GM18499 (cell line): ENCODE results near the gene BIN1.

Source experiments
- ATAC-seq: cut with Tn5 transposase; IDR thresholded peaks from one replicate; pipeline ENCODE4 v1.9.1; 2021; ENCODE audit warnings: moderate number of reproducible peaks; ENCODE audit not compliant: insufficient read depth, unreplicated experiment

The BIN1 gene, protein sequence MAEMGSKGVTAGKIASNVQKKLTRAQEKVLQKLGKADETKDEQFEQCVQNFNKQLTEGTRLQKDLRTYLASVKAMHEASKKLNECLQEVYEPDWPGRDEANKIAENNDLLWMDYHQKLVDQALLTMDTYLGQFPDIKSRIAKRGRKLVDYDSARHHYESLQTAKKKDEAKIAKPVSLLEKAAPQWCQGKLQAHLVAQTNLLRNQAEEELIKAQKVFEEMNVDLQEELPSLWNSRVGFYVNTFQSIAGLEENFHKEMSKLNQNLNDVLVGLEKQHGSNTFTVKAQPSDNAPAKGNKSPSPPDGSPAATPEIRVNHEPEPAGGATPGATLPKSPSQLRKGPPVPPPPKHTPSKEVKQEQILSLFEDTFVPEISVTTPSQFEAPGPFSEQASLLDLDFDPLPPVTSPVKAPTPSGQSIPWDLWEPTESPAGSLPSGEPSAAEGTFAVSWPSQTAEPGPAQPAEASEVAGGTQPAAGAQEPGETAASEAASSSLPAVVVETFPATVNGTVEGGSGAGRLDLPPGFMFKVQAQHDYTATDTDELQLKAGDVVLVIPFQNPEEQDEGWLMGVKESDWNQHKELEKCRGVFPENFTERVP

DNA sequence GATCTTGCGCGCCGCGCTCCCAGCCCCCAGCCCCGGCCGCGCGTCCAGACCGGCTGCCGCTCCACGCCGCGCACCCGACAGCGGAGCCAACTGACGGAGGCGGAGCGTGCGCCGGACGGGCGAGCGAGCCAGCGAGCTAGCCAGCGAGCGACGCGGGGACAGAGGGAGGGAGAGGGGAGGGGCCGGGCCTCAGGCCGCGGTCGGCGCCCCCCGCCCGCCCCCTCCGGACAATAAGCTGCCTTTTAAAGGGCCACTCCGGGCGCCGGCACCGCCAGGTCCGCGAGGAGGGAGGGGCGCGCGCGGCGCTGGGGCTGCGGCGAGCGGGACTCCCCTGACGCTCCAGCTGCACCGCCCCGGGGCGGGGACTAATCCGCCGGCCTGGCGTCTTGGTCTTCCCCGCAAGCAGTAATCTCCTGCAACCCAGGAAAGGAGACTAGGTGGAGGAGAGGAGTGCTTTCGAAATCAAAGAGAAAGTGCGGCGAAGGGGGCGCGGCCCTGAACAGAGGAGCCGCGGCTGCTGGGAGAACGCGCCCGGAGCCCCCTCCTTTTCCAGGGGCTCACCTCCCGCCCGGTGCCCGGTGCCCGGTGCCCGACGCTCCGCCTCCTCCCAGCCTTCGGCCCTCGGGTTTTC is at the start of gene BIN1:
Gene BIN1, minus strand, starts transcription at position 164 of the 631 bp plus-strand sequence. CDS start 211 bp downstream, outside the sequence.
- ATAC-seq: peak; percentile 58

DNA sequence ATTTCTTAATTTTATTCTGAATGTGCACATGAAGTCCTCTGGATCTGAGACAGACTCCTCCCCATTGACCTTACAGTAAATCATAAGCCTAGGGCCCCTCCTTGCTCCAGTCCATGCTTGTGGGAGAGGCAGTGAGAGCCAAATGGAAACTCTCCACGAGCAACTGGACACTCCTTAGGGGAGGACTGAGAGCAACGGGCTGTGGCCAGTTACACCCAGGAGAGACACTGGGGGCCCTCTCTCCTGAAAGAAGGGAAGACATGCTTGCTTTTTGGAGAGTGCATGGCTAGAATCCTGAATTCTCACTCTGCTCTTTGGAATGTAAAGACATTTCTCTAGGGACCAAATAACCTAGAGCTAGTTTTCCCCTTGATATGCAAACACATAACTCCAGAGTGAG is 49.0 kb upstream of the BIN1 start:
- ATAC-seq: no peak

DNA sequence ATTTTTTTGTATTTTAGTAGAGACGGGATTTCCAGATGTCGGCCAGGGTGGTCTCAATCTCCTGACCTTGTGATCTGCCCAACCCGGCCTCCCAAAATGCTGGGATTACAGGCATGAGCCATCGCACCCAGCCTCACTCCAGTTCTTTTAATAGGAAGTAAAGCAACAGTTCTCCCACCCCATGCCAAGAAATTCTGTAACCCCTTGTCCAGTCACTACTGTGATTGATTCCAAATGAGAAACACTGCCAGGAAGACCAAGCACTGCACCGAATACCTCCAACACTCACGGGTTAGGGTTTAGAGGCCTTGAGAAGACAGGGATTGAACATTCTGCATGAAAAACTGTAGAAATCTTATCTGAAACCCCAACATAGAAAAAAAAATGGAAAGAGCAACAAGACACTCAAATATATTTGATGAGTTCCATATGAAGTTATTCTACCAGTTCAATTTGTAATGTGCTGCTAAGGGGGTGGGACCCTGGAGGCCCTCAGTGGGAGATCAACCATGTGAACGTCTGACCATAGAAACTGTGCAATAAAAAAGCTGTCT is 48.2 kb upstream of the BIN1 start:
- ATAC-seq: no peak

DNA sequence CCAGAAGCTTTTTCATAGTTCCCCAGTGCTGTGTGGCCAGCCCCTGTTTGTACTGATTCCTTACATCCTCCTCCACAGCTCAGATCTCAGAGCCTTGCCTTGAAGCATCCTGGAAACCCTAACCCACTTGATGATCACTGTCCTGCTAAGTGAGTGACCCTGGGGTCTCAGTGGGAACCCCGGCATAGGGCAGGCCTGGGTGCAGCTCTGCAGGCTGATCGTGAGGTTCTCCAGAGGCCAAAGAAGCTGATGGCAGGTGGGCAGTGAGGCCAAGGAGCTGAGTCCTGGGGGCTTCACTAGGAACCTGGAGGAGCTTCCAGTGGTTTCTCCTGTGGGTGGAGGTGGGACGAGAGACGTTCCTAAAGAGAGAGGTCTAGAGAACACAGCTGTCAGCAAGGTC is 47.4 kb upstream of the BIN1 start:
- no peak for ATAC-seq

DNA sequence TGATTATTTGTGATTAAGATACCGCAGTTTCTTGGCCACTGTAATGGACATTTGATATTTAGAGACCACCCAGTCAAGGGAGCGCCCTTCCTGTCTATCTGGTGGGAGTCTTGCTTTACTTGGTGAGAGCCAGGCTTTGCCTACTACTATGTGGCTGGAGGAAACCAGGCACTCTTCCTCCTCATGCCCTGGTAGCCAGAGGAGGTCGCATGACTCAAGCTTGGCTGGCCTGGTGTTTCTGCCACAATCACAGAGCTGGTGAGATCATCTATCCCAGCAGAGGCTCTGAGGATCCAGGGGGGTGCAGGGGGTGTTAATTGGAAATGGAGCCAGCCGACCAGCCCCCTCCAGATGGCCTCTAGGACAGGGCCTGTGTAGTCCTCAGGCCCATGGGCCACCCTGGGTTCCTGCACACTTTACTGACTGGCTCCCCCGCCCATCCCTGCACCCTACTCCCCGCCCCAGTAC is 46.8 kb upstream of the BIN1 start:
- no peak for ATAC-seq

DNA sequence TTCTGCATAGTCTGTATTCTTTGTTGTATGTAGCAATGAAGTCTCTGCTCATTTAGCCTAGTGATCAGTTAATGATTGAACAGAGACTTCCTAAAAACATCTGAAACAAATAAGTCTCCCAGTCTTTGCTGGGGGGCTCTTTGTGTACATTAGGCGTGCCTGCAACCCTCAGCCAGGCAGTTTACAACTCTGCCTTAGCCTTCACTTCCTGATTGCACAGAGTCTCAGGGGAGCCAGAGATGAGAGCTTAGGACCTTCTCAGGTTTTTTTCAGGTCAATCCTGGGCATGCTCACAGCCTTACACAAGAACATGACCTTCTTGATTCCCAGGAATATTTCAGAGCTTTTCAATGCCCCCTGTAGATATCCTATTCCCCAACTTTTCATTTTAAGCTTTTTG is 44.0 kb upstream of the BIN1 start:
- ATAC-seq: no peak

DNA sequence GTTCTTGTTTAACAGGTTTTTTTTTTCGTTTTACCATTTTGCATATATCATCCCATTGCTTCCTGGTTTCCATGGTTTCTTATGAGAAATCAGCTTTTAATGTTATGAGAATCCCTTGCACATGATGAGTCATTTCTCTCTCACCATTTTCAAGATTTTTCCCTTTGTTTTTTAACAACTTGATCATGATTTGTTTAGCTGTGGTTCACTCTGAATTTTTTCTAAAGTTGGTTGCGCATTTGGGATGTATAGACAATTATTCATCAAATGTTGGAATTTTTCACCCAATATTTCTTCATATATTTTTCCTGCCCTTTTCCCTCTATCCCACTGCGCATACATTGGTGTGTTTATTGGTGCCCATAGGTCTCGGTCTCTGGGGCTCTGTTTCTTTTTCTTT is 42.4 kb upstream of the BIN1 start:
- no peak for ATAC-seq

DNA sequence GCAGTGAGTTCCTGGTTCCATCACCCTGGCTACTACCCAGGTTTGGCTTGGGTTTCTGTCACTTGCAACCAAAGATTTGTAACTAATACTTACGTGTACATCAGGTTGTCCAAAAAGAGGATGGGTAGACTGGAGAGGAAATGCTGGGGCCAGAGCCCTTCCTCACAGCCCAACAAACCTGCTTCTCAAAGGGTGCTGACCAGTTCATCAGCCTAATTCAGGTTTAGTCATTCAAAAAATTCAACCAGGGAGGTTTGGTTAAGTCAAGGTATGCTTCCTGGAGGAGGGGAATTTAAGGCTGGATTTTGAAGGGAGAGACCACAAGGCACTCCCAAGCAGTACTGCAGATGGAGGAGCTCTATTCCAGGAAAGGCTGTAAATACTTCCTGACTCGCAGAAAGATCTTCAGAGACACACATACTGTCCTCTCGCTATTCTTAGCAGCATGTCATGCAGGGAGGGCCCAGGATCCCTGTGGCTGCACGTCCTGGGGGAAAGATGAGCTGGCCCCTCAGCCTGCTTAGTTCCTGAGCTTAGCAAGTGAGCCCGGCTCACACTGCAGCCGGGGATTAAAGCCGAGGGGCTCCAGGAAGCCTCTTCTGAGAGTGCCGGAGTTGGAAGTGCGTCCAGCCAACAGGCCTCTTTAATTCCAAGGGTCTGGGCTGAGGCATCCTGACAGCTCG is 40.0 kb upstream of the BIN1 start:
- no peak for ATAC-seq

DNA sequence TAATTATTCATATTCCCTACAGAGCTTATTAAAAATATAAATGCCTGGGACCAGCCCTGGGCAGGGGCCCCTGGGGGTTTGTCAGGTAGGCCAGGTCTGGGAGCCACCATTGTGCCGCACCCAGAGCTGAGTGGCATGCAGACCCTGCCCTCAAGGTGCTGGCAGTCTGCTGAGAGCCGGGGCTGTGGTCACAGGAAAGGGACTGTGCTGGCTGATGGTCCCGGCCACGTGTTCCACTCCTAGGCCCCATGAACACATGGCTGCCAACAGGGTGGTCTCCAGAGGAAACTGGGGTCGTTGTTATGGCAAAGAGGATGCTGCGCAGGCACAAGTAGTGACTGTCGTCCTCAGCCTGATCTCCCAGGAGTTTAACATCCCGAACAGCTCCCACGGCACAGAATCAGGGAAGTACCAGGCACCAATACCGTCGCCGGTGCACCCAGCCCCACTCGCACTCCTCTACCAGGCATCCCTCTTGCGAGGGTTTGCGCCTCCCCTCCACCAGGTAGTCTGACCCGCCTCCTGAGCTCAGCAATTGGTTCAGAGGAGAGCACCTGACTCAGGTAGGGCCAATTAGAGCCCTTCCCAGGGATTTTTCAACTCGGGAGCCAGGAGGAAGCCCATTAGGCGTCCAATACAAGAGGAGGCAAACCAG is 39.2 kb upstream of the BIN1 start:
- ATAC-seq: no peak

DNA sequence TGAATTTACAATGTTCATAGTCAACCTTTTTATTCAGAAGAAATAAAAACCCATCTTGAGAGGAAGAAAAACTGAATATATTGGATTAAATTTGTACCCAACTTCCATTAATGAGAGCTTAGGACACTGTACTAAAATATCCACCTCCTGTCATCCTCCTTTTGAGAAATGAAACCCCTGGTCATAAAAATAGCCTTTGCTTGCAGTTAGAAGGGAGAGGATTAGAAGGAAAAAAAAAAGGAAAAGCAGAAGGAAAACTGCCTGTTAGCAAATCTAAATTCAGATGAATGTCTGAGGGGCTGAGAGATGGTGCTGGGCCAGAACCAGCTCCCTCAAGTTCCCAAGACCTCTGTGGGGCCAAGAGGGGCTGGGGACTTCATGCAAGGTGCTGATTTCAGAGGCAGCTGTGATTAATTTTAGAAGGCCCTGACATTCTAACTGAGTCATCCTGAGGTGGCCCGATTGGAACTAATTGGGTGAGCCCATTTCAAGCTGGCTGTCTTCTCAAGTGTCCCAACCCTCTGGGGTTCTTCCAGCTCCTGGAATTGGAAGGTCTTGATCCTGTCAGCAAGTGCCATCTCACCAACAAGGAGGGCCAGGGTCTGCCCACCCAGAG is 38.4 kb upstream of the BIN1 start:
- ATAC-seq: no peak

DNA sequence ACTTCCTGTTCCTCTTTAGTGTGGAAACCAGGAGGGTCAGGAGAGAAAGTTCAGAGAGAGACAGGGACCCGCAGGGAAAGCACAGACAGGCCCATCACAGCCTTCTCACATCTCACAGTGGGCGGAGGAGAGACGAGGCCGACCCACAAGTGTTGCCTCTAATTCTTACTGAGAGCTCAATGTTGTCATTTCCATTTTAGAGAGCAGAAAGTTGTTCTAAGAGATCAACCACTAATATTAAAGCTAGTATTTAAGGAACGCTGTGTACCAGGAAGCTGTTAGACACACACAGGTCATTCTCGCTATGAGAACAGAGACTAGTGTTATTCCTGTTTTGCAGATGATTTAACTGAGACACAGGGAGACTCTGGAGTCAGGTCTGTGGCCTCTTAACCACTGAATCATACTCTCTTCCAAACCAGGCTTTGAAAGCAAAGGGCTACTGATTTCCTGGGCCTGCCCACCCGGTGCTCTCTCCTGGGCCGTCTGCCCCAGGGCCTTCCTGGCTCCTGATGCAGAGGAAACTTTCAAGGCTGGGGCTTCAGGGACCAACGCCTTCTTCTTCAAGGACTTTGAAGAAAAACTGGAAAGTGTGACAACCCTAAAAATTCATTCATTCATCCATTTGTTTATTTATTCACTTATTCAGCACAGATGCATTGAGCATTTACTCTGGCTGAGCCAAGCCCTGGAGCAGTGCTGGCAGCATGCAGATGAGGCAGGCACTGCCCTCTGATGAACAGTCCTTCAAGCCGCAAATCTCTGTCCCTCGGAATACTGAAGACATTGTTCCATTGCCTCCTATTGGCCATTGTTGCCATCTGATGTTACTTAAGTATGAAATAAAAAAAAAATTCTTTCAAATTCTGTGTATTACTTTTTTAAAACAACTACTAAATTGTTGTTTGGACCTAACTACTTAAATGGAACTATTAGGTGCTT is 37.2 kb upstream of the BIN1 start:
- ATAC-seq: no peak

DNA sequence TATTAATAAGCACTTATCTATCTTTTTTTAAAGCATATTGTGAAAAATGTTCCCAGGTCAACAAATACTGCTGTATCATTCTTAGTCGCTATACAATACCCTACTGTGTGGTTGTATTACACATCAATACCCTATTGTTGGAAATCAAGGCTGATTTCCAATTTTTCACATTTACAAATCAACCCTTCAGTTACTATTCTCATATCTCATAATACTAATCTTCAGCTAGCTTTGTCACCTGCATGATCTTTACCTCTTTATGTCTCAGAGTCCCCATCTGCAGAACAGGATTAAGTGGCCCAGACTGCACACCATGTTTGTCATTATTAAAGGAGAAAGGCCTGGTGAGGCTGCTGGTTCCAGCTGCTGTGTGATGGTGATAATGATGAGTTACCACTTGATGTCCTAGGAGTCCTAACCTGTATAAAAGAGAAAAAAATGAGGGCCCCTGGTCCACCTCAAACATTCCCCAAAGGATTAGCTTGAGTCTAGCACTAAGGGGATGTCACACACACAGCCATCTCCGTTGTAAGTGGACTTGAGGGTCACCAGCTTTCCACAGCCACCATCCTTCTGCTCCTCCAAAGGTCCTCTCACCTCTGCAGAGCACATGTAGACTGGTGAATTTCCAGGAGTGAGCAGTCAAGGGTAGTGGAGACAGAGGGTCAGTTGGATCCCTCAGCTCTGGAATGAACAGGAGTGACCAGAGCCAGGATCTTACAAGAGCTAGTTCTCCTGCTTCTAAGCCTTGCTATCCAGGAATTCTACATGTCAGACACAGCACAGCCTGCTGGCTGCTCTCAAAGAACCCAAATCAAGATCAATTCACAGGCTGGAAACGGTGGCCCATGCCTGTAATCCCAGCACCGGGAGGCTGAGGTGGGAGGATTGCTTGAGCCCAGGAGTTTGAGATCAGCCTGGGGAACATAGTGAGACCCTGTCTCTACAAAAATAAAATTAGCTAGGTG is 36.0 kb upstream of the BIN1 start:
- ATAC-seq: no peak

DNA sequence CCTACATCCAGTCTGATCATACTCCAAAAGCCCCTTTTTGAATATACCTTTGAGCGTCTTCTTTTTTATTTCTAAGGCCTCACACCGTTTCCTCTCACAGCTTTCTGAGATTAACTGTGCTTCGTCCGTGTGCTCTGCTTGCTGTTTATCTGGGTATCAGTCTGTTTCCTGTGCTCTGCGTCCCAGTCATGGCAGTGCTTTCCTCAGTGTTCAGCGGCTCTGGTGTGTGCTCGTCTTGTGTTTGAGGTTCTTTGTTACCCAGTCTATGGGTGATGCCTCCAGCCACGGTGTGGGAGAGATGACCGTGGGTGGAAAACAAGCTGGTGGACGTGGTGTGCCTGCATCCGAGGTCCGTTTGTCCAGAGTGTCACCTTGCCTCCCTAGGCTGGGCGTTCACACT is 33.6 kb upstream of the BIN1 start:
- no peak for ATAC-seq

DNA sequence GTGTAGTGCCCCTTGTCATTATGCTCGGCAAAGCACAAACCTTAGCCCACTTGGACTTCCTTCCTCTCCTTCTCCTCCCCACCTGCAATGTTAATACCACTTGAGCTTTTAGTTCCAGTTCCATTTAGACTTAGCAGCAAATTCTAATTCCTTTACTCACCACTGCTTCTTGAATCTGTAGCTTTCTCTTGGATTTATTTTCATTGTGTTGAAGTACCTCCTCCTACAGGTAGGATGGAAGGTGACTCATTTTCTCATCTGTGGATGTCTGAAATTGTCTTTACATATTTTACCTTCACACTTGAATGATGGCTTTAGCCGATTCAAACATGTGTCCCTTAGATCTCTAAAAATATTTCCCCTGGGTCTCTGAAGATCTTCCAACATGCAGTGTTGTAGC is 32.8 kb upstream of the BIN1 start:
- no peak for ATAC-seq

DNA sequence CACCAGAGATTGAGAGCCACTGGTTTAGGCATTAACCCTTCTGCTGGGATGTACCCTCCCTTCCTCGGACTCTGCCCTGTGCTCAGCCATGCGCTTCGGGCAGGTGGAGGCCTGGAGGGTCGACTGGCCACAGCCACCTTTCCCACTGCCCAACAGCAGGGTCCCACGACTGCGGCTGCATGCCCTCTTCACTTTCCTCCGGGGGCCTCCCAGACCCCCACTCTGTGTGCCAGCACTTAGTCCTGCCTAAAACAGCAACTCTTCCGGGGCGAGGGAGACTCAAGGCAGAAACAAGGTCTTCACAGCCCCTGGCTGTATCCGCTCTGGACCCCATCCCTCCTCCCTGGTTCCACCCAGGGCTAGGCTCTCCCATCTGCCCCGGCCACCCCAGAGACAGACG is 31.3 kb upstream of the BIN1 start:
- ATAC-seq: no peak

DNA sequence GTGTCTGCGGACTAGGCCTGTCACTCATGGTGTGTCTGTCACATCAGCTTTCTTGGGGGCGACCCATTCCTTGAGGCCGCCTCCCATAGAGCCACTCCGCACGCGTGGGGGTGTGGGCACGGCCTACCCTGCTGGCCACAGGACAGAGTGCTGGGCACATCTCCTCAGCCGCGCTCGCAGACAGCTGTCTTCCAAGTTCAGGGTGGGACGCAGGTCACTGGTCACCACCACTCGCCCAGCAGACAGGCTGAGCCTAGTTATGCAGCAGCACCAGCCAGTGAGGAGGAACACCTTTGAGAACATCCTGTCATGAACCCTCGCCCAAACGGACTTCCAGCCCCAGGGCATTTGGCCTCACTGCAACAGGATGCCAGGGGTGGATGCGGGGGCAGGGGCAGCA is 30.8 kb upstream of the BIN1 start:
- ATAC-seq: no peak

DNA sequence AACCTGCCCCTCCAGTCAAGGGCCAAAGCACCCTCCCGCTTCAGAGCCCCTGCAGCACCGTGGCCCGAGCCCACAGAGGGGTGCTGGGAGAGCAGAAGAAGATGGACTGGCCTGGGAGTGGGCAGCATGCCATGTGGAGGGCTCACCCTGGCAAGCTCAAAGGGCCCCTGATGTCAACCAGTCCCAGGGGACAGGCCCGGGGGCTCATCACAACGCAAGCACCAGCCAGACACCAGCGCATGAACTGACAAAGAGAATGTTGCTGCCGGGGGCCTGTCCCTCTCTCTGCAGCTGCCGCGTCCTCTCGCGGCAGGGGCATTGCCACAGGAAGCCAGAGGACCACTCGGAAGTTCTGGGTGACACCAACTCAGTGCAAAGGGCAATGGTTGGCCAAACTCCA is 30.3 kb upstream of the BIN1 start:
- ATAC-seq: no peak
